HG02798 (cell line): ENCODE data around the gene APOL2.

Experiments
- ATAC-seq: cut with Tn5 transposase; IDR thresholded peaks from one replicate; pipeline ENCODE4 v1.9.1; 2021; ENCODE audit warnings: mild to moderate bottlenecking; ENCODE audit not compliant: unreplicated experiment, poor library complexity

APOL2 gene

GRCh38 chr22:36182056-36182455, 57.3 kb downstream of the APOL2 start:
- ATAC-seq, result no peak

DNA sequence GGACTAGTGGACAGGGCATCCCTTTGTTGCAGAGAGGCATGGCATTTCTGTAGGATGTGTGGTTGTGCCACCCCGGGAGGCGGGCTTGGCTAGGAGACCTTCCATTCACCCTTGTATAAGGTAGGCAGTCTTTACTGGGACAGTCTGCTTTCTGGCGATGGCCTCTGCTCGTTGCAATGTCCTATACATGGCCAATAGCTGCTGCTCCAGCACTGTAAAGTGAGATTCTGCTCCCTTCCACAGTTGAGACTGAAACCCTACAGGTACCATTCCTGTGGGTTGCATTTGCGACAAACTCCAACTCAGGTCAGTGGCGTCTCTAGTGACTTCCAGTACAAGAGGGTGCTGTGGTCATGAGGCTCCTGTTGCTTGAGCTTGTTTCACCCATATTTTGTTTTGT, 58.4 kb downstream of the APOL2 start:
- no peak for ATAC-seq

DNA sequence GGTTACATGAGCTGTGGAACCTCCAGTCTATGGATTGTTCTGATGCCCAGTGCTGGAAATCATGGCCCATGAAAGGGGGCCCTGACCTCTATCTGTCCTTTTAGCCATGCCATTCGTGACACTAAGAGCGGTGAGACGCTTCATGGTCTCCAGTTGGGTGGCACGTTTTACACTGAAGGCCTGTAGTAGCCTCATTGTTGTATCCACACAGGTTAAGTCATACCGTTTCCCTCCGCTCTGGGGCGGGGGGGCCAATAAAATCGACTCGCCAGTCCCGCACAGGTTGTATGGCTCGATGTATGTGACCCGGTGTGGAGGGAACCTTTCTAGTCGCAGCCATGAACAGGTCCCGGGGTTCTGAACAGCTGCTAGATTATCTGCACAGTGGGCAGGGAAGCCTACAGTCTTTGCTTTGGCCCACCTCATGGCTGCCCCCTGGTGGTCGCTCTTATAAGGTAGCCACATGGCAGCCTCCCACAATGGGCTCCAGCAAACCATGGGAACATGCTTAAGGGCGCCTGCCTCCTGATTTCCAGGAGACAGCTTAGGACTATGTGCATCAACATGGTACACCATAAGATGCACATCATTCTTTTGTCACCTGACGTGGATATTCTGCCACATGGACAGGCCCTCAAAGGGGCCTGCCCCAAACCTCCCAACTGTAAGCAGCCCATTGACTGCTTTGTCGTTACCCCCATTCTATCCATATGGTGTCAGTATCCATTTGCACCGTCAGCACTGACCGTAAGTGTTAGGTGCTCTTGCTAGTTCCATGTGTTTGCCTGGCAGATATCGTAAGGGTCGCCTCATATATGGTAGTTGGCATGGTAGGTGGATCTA, 59.1 kb downstream of the APOL2 start:
- no peak for ATAC-seq

DNA sequence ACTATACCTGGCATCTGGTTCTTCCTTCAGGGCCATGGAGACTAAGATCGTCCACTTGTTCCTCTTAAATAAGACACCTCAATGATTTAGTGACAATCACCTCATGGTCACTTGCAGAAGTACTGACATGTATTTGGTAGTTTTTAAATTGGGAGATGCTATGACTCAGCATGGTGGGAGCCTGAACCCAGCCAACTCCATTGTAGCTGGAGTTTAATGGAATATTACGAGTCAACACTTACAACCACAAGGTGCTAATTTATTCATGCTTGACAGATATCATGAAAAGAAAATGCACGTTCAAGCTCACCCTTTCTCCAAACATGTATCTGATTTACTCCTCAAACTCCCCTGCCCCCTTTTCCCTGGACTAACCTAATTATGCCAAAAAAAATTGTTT, 62.2 kb downstream of the APOL2 start:
- no peak for ATAC-seq
